Measurements from ENCODE around the gene ASTN2. TPM values are rescaled to one million over a fixed set of nuclear protein-coding genes. Genes with fewer than 3 reads are reported as not detected.
"Not testable (repeated sequence)": the region's sequence is repeated elsewhere in the genome, so short reads cannot be mapped to it uniquely, and the experiment has no call there.

The ASTN2 gene
- total and polyA plus RNA-seq, 2 experiments from 2014 or later: 5.6 to 7.7 TPM

- Histone ChIP-seq H3K27ac (no peak overlapping the region), H3K36me3 (no peaks in the 10 kb centered on the region), H3K27me3 (no peaks in the 10 kb centered on the region), H3K4me3 (no peak overlapping the region), H3K4me1 (ENCODE audit: low read depth) (peaks cover 19% of the 10 kb centered on the region), H3K9me3 (ENCODE audit: low read depth) (no peaks in the 10 kb centered on the region)
- TF ChIP-seq, protein P1, sequence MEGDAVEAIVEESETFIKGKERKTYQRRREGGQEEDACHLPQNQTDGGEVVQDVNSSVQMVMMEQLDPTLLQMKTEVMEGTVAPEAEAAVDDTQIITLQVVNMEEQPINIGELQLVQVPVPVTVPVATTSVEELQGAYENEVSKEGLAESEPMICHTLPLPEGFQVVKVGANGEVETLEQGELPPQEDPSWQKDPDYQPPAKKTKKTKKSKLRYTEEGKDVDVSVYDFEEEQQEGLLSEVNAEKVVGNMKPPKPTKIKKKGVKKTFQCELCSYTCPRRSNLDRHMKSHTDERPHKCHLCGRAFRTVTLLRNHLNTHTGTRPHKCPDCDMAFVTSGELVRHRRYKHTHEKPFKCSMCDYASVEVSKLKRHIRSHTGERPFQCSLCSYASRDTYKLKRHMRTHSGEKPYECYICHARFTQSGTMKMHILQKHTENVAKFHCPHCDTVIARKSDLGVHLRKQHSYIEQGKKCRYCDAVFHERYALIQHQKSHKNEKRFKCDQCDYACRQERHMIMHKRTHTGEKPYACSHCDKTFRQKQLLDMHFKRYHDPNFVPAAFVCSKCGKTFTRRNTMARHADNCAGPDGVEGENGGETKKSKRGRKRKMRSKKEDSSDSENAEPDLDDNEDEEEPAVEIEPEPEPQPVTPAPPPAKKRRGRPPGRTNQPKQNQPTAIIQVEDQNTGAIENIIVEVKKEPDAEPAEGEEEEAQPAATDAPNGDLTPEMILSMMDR (IDR thresholded peaks at IDR 0.05; ENCODE audit: low read depth, low read length): no peak
- DNase-seq (ENCODE audit: low read depth in 1 of 2, low spot score in 1 of 2): no peak
These were observed 950.4 kb downstream of the ASTN2 start for GRCh38 chr9:116464423-116464822.

GRCh38 chr9:116461632-116462031 lies 953.2 kb downstream of the ASTN2 start:
- no peaks in the 10 kb centered on the region for H3K36me3 ChIP-seq
- peaks cover 7% of the 10 kb centered on the region for H3K4me1 ChIP-seq (ENCODE audit: low read depth)
- DNase-seq (ENCODE audit: low read depth in 1 of 2, low spot score in 1 of 2): no peak
- H3K27me3 ChIP-seq: no peaks in the 10 kb centered on the region
- H3K27ac ChIP-seq: no peak overlapping the region
- H3K4me3 ChIP-seq: no peak overlapping the region
- TF ChIP-seq, protein P1 (IDR thresholded peaks at IDR 0.05; ENCODE audit: low read depth, low read length): no peak
- H3K9me3 ChIP-seq (ENCODE audit: low read depth): no peaks in the 10 kb centered on the region

GRCh38 chr9:116460026-116460425 lies 954.8 kb downstream of the ASTN2 start:
- H3K9me3 ChIP-seq (ENCODE audit: low read depth): no peaks in the 10 kb centered on the region
- TF ChIP-seq, protein P1 (IDR thresholded peaks at IDR 0.05; ENCODE audit: low read depth, low read length): no peak
- H3K27ac ChIP-seq: no peak overlapping the region
- H3K27me3 ChIP-seq: no peaks in the 10 kb centered on the region
- H3K4me1 ChIP-seq (ENCODE audit: low read depth): no peaks in the 10 kb centered on the region
- peak in 1 of 2 donors; percentile 73 for DNase-seq (ENCODE audit: low read depth in 1 of 2, low spot score in 1 of 2)
- H3K4me3 ChIP-seq: no peak overlapping the region
- H3K36me3 ChIP-seq: no peaks in the 10 kb centered on the region

DNA sequence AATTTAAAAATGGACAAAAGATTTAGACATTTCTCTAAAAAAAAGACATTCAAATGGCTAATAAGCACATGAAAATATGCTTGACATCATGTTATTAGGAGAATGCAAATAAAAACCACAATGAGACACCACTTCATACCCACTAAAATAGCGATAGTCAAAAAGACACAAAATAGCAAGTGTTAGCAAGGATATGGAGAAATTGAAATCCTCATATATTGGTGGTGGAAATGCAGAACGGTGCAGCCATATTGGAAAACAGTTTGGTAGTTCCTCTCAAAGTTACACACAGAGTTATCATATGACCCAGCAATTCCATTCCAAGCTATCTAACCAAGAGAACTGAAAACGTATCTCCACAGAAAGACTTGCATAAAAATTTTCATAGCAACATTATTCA lies 955.3 kb downstream of the ASTN2 start:
- Histone ChIP-seq H3K4me1 (ENCODE audit: low read depth) (no peaks in the 10 kb centered on the region), H3K9me3 (ENCODE audit: low read depth) (no peaks in the 10 kb centered on the region), H3K27ac (no peak overlapping the region), H3K36me3 (no peaks in the 10 kb centered on the region), H3K27me3 (no peaks in the 10 kb centered on the region), H3K4me3 (no peak overlapping the region)
- TF ChIP-seq, protein P1 (IDR thresholded peaks at IDR 0.05; ENCODE audit: low read depth, low read length): no peak
- DNase-seq (ENCODE audit: low read depth in 1 of 2, low spot score in 1 of 2): no peak

DNA sequence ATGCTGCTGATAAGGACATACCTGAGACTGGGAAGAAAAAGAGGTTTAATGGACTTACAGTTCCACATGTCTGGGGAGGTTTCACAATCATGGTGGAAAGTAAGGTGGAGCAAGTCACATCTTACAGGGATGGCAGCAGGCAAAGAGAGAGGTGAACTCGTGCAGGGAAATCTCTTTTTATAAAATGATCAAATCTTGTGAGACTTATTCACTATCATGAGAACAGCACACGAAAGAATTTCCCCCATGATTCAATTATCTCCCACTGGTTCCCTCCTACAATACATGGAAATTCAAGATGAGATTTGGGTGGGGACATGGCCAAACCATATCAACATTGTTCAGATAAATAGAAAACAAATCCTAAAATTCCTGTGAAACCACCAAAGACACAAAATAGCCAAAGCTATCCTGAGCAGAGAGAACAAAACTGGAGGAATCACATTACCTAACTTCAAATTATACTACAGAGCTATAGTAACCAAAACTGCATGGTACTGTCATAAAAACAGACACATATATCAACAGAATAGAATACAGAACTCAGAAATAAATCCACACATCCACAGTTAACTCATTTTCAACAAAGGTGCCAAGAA lies 958.3 kb downstream of the ASTN2 start:
- H3K4me3 ChIP-seq: no peak overlapping the region
- TF ChIP-seq, protein P1 (IDR thresholded peaks at IDR 0.05; ENCODE audit: low read depth, low read length): no peak
- H3K36me3 ChIP-seq: no peaks in the 10 kb centered on the region
- H3K27me3 ChIP-seq: no peaks in the 10 kb centered on the region
- H3K4me1 ChIP-seq (ENCODE audit: low read depth): no peaks in the 10 kb centered on the region
- no peaks in the 10 kb centered on the region for H3K9me3 ChIP-seq (ENCODE audit: low read depth)
- no peak overlapping the region for H3K27ac ChIP-seq
- DNase-seq (ENCODE audit: low read depth in 1 of 2, low spot score in 1 of 2): no peak

GRCh38 chr9:116454539-116454938 lies 960.3 kb downstream of the ASTN2 start:
- DNase-seq (ENCODE audit: low read depth in 1 of 2, low spot score in 1 of 2); H3K4me3 ChIP-seq: not testable (repeated sequence)

More at GRCh38 chr9:116454539-116454938, 960.3 kb downstream of the ASTN2 start:
- not testable (repeated sequence) for H3K36me3 ChIP-seq; H3K27me3 ChIP-seq; H3K9me3 ChIP-seq (ENCODE audit: low read depth); H3K27ac ChIP-seq; H3K4me1 ChIP-seq (ENCODE audit: low read depth)
